Type B pancreatic cell (in vitro differentiated cells): Measurements from ENCODE around the gene RIT2. TPM values are rescaled to one million over a fixed set of nuclear protein-coding genes. Genes with fewer than 3 reads are reported as not detected.

ENCODE experiments used
- DNase-seq: peaks from one replicate; pipeline ENCODE4 v3.0.0; 2021; ENCODE audit warnings: mixed read lengths; ENCODE audit not compliant: unreplicated experiment; ENCODE audit errors: extremely low spot score
- H3K27ac Mint-ChIP-seq: 2 replicates; pipeline ENCODE4 v1.8.0; 2021; ENCODE audit warnings: mild to moderate bottlenecking, mixed read lengths
- H3K27me3 Mint-ChIP-seq: 2 replicates; pipeline ENCODE4 v1.8.0; 2021; ENCODE audit warnings: mixed read lengths
- H3K36me3 Mint-ChIP-seq: 2 replicates; pipeline ENCODE4 v1.8.0; 2021; ENCODE audit warnings: mixed read lengths
- H3K4me1 Mint-ChIP-seq: one replicate; pipeline ENCODE4 v1.8.0; 2021; ENCODE audit warnings: mixed read lengths; ENCODE audit not compliant: unreplicated experiment
- H3K4me3 Mint-ChIP-seq: 2 replicates; pipeline ENCODE4 v1.8.0; 2021; ENCODE audit warnings: mild to moderate bottlenecking, mixed read lengths
- H3K9me3 Mint-ChIP-seq: 2 replicates; pipeline ENCODE4 v1.8.0; 2021; ENCODE audit warnings: mixed read lengths
- CTCF ChIP-seq: fragments of 200-600 bp; sonication (generic); conservative IDR thresholded peaks from 2 replicates; pipeline ENCODE4 v1.5.0; 2021; ENCODE audit warnings: antibody characterized with exemption, mild to moderate bottlenecking
- total RNA-seq: library from RNA; stranded (reverse); gene quantifications from 2 replicates; pipeline ENCODE4 v1.2.1, GENCODE V29; 2021; ENCODE audit warnings: low replicate concordance

RIT2 gene
- total RNA-seq, 1 donor from 2014 or later, result not detected

- peaks cover 13% of the 10 kb centered on the region for H3K4me1 Mint-ChIP-seq
- no peaks in the 10 kb centered on the region for H3K27me3 Mint-ChIP-seq
- peaks cover 4% of the 10 kb centered on the region for H3K9me3 Mint-ChIP-seq
- no peak overlapping the region for H3K27ac Mint-ChIP-seq
- H3K4me3 Mint-ChIP-seq, result no peak overlapping the region
- DNase-seq, result no peak
- no peak for TF ChIP-seq CTCF
- no peaks in the 10 kb centered on the region for H3K36me3 Mint-ChIP-seq
These were observed 336.9 kb downstream of the RIT2 start for GRCh38 chr18:42778445-42779042.

- Mint-ChIP-seq H3K27me3 (no peaks in the 10 kb centered on the region), H3K36me3 (no peaks in the 10 kb centered on the region), H3K4me1 (peaks cover 13% of the 10 kb centered on the region), H3K27ac (no peak overlapping the region), H3K9me3 (peaks cover 2% of the 10 kb centered on the region), H3K4me3 (no peak overlapping the region)
- no peak for TF ChIP-seq CTCF
- DNase-seq, result no peak
These were observed 337.5 kb downstream of the RIT2 start for GRCh38 chr18:42778024-42778423.

GRCh38 chr18:42773870-42774269, 341.6 kb downstream of the RIT2 start:
- Mint-ChIP-seq H3K9me3 (no peaks in the 10 kb centered on the region), H3K4me1 (peaks cover 5% of the 10 kb centered on the region), H3K36me3 (no peaks in the 10 kb centered on the region), H3K4me3 (no peak overlapping the region), H3K27ac (no peak overlapping the region), H3K27me3 (no peaks in the 10 kb centered on the region)
- no peak for TF ChIP-seq CTCF
- no peak for DNase-seq

- H3K4me1 Mint-ChIP-seq, result no peaks in the 10 kb centered on the region
- no peaks in the 10 kb centered on the region for H3K36me3 Mint-ChIP-seq
- no peaks in the 10 kb centered on the region for H3K9me3 Mint-ChIP-seq
- H3K27ac Mint-ChIP-seq, result no peak overlapping the region
- DNase-seq, result no peak
- TF ChIP-seq CTCF, result no peak
- no peaks in the 10 kb centered on the region for H3K27me3 Mint-ChIP-seq
- H3K4me3 Mint-ChIP-seq, result no peak overlapping the region
These were observed 343.5 kb downstream of the RIT2 start for GRCh38 chr18:42771936-42772335.

- DNase-seq, result no peak
- no peaks in the 10 kb centered on the region for H3K36me3 Mint-ChIP-seq
- no peak overlapping the region for H3K4me3 Mint-ChIP-seq
- no peaks in the 10 kb centered on the region for H3K27me3 Mint-ChIP-seq
- no peak overlapping the region for H3K27ac Mint-ChIP-seq
- peaks cover 7% of the 10 kb centered on the region for H3K9me3 Mint-ChIP-seq
- peaks cover 12% of the 10 kb centered on the region for H3K4me1 Mint-ChIP-seq
- no peak for TF ChIP-seq CTCF
These were observed 350.2 kb downstream of the RIT2 start for GRCh38 chr18:42765302-42765701.

GRCh38 chr18:42760290-42760689, 355.2 kb downstream of the RIT2 start:
- TF ChIP-seq CTCF, result no peak
- peaks cover 11% of the 10 kb centered on the region for H3K4me1 Mint-ChIP-seq
- DNase-seq, result no peak
- no peak overlapping the region for H3K4me3 Mint-ChIP-seq
- H3K9me3 Mint-ChIP-seq, result no peaks in the 10 kb centered on the region
- H3K36me3 Mint-ChIP-seq, result no peaks in the 10 kb centered on the region
- H3K27me3 Mint-ChIP-seq, result no peaks in the 10 kb centered on the region
- no peak overlapping the region for H3K27ac Mint-ChIP-seq
